ENCODE data around the gene NME1.

DNA sequence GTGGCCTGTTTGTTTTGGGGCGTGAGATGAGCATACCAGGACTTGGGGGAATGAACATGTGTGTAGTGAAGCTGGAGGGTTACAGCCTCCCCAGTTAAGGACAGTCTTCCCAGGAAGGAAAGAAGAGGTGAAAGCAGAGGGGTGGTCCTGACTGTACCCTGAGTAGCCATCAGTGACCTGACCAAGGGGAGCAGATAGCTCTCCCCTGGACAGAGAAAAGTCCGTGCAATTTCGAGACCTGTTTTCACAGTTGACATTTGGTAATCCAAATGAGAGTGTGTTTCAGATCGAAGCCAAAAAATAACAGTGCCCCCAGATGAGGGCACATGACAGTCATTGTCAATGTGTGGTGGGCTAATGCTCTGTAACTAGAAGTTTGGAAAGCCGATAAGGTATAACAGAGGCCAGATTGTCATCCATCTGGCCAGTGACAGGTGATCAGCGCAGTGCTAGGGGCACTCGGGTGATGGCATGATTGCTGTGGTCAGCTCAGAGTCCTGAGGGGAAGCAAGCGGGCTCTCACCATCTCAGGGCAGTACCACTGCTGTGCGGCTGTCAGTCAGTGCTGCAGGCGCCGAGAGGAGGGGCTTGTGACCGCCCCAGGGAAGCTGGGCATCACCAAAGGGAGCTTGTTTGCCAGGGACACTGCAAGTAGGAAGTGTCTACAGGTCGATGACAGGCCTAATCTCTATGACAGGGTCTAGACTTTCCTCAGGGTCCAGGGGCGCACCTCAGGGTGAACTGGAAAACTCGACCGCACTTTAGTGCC, 11.7 kb downstream of the NME1 start:
- no peak for TF ChIP-seq POLR2A (IDR thresholded peaks at IDR 0.05)
- TF ChIP-seq, protein P1, sequence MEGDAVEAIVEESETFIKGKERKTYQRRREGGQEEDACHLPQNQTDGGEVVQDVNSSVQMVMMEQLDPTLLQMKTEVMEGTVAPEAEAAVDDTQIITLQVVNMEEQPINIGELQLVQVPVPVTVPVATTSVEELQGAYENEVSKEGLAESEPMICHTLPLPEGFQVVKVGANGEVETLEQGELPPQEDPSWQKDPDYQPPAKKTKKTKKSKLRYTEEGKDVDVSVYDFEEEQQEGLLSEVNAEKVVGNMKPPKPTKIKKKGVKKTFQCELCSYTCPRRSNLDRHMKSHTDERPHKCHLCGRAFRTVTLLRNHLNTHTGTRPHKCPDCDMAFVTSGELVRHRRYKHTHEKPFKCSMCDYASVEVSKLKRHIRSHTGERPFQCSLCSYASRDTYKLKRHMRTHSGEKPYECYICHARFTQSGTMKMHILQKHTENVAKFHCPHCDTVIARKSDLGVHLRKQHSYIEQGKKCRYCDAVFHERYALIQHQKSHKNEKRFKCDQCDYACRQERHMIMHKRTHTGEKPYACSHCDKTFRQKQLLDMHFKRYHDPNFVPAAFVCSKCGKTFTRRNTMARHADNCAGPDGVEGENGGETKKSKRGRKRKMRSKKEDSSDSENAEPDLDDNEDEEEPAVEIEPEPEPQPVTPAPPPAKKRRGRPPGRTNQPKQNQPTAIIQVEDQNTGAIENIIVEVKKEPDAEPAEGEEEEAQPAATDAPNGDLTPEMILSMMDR (IDR thresholded peaks at IDR 0.05) = no peak

Data from Peyer's patch (tissue), 4 donors.